Ovary (tissue), 9 donors: ENCODE results near the gene BARD1. TPM values are rescaled to one million over a fixed set of nuclear protein-coding genes. Genes with fewer than 3 reads are reported as not detected.
"Not testable (repeated sequence)": the region's sequence is repeated elsewhere in the genome, so short reads cannot be mapped to it uniquely, and the experiment has no call there.

Experiments
- DNase-seq, 5 donors: peaks; one replicate each; pipeline ENCODE4 v3.0.0-alpha.2; 2019 to 2020
- H3K27ac ChIP-seq, 2 donors: fragments of 200-600 bp; one replicate each; pipeline versions ENCODE4 v1.5.1 to v1.8.0; 2019 to 2022
- H3K27me3 ChIP-seq: fragments of 200-600 bp; one replicate; pipeline ENCODE4 v1.8.0; 2022
- H3K36me3 ChIP-seq: fragments of 200-600 bp; sonication (generic); one replicate; pipeline ENCODE4 v1.5.1; 2019
- H3K4me1 ChIP-seq: one replicate; pipeline ENCODE4 v1.8.1; 2013; ENCODE audit warnings: mild to moderate bottlenecking, moderate library complexity; ENCODE audit not compliant: insufficient read depth
- H3K4me3 ChIP-seq: fragments of 200-600 bp; sonication (generic); one replicate; pipeline ENCODE4 v1.5.1; 2017
- H3K9me3 ChIP-seq, 2 donors: fragments of 200-600 bp in 1 of 2; sonication (generic) in 1 of 2; one replicate each; pipeline versions ENCODE4 v1.5.1 to v1.8.1; 2013 to 2019; ENCODE audit warnings: mild to moderate bottlenecking in 1 of 2, moderate library complexity in 1 of 2
- CTCF ChIP-seq, 3 donors: fragments of 450-650 bp in 2 of 3; fragments of 200-600 bp in 1 of 3; IDR thresholded peaks; one replicate each; pipeline versions ENCODE4 v1.5.1 to v1.8.0; 2016 to 2022; ENCODE audit warnings: antibody characterized with exemption in 3 of 3, mild to moderate bottlenecking in 1 of 3
- EP300 ChIP-seq: sonication (generic); formaldehyde crosslinking; IDR thresholded peaks from one replicate; pipeline ENCODE4 v1.6.1; 2017; ENCODE audit warnings: antibody characterized with exemption
- POLR2A ChIP-seq: fragments of 450-650 bp; IDR thresholded peaks from one replicate; pipeline ENCODE4 v1.6.1; 2017; ENCODE audit warnings: antibody characterized with exemption, mild to moderate bottlenecking, moderate library complexity
- WGBS, 3 donors: extraction: QIAGEN DNeasy Blood & Tissue Kit in 1 of 3; methylation state at CpG; one replicate each; pipeline versions ENCODE4 v1.1.5 to v1.1.7; 2013 to 2017; 5-methylcytosine and 5-hydroxymethylcytosine counted together
- intact Hi-C, 4 donors: fragments of 100-400 bp; cut with DNase I; formaldehyde crosslinking; loops; one replicate each; pipeline versions ENCODE4 v1.11.0 to v1.15.1; 2022 to 2023
- polyA plus RNA-seq, 2 donors: library from polyadenylated mRNA; stranded (reverse); fragments of 200-250 nt in 1 of 2; fragments of 350-450 nt in 1 of 2; fragmentation: Illumina TruSeq in 1 of 2; extraction: RNeasy Lipid Tissue Mini Kit (QIAGEN cat#74804) in 1 of 2; gene quantifications; one replicate each; pipeline ENCODE4 v1.2.3, GENCODE V29; 2013 to 2014
- total RNA-seq, 7 donors: library from RNA; depleted of rRNA in 2 of 7; stranded (reverse); fragments of >200 nt in 2 of 7; fragmentation: NEBNext Ultra II Directional in 3 of 7; extraction: Animal tissue kit (Norgen Biotek cat#: 25700) in 3 of 7; gene quantifications; one replicate each; pipeline versions ENCODE4 v1.1.0 to v1.2.4, GENCODE V29; 2016 to 2023
- donor health status: DM: no; HTN: no; CAD: no; lungs with moderate emphysema.
- donor health status: DM: no; HTN: no; CAD: no.
- donor health status: Bipolar disorder and iron deficiency.
- donor health status: DM: yes; HTN: yes; CAD: no.
- donor health status: DM: no; HTN: no; CAD: no.
- donor health status: DM: yes; HTN: yes; CAD: no.

The BARD1 gene
- total and polyA plus RNA-seq, 9 donors = 2.4 to 30.4 (median 11.0) TPM

GRCh38 chr2:214696681-214697080, 112.8 kb downstream of the BARD1 start:
- Histone ChIP-seq H3K4me1 (no peaks in the 10 kb centered on the region), H3K36me3 (no peaks in the 10 kb centered on the region), H3K4me3 (no peak overlapping the region), H3K27ac (no peak overlapping the region), H3K9me3 (peaks cover 0 to 3% of the 10 kb centered on the region in 2 donors), H3K27me3 (no peaks in the 10 kb centered on the region)
- no peak for TF ChIP-seq EP300
- no peak for TF ChIP-seq CTCF (IDR thresholded peaks at IDR 0.05)
- TF ChIP-seq POLR2A = no peak
- intact Hi-C loops = no loop called here
- DNase-seq = no peak

GRCh38 chr2:214695789-214696188, 113.7 kb downstream of the BARD1 start:
- Histone ChIP-seq H3K27me3 (no peaks in the 10 kb centered on the region), H3K4me3 (no peak overlapping the region), H3K36me3 (no peaks in the 10 kb centered on the region), H3K4me1 (no peaks in the 10 kb centered on the region), H3K27ac (no peak overlapping the region), H3K9me3 (no peaks in the 10 kb centered on the region)
- 72 to 81% (median 78%) methylated on average over 1 of the region's 1 CpG for WGBS, 3 donors
- TF ChIP-seq EP300 (no peak), POLR2A (no peak), CTCF (IDR thresholded peaks at IDR 0.05) (no peak)
- DNase-seq = no peak
- intact Hi-C loops = no loop called here

- intact Hi-C loops, DNase-seq, H3K27ac ChIP-seq, H3K27me3 ChIP-seq, H3K9me3 ChIP-seq, H3K4me1 ChIP-seq, H3K4me3 ChIP-seq, H3K36me3 ChIP-seq: not testable (repeated sequence)
- 0 to 8% (median 6%) methylated on average over 4 to 12 of the region's 12 CpGs for WGBS, 3 donors
Observed at GRCh38 chr2:214683557-214683956, 125.9 kb downstream of the BARD1 start.

GRCh38 chr2:214679736-214680135, 129.7 kb downstream of the BARD1 start:
- Histone ChIP-seq H3K36me3 (no peaks in the 10 kb centered on the region), H3K27me3 (no peaks in the 10 kb centered on the region), H3K27ac (no peak overlapping the region), H3K4me1 (no peaks in the 10 kb centered on the region), H3K9me3 (no peaks in the 10 kb centered on the region), H3K4me3 (no peak overlapping the region)
- 97 to 100% (median 98%) methylated on average over 1 of the region's 1 CpG for WGBS, 3 donors
- intact Hi-C loops = no loop called here
- TF ChIP-seq CTCF (IDR thresholded peaks at IDR 0.05) (no peak), EP300 (no peak), POLR2A (no peak)
- DNase-seq = no peak

GRCh38 chr2:214676421-214677089, 132.9 kb downstream of the BARD1 start:
- intact Hi-C loops = no loop called here
- H3K27ac ChIP-seq = no peak overlapping the region
- WGBS, 3 donors = 91 to 92% (median 92%) methylated on average over 5 of the region's 5 CpGs

More at GRCh38 chr2:214676421-214677089, 132.9 kb downstream of the BARD1 start:
- no peaks in the 10 kb centered on the region for H3K36me3 ChIP-seq
- H3K4me1 ChIP-seq = no peaks in the 10 kb centered on the region
- H3K9me3 ChIP-seq = no peaks in the 10 kb centered on the region
- H3K4me3 ChIP-seq = no peak overlapping the region
- TF ChIP-seq CTCF (IDR thresholded peaks at IDR 0.05) (no peak), EP300 (no peak), POLR2A (no peak)
- DNase-seq = no peak
- H3K27me3 ChIP-seq = no peaks in the 10 kb centered on the region
